K562 (cell line): ENCODE data around the gene ZNF829. TPM values are rescaled to one million over a fixed set of nuclear protein-coding genes. Genes with fewer than 3 reads are reported as not detected.

Experiments
- ATAC-seq: fragments of 200-7000 bp; cut with Tn5 transposase; 3 replicates; pipeline ENCODE4 v1.9.1; 2020; ENCODE audit warnings: moderate library complexity
- BruUV-seq: library from RNA; stranded (reverse); fragments of 400-500 nt; replicated peaks from 2 replicates; lab custom pipeline; 2021; lab: Mats Ljungman, UMichigan
- CTCF ChIA-PET: fragments of 300-600 bp; formaldehyde crosslinking; extraction: SDS; loops from one replicate; lab custom pipeline; 2021; ENCODE audit warnings: low intra/inter-chr PET ratio; lab: Yijun Ruan, JAX
- POLR2A ChIA-PET: fragments of 300-600, 350-650 bp; sonication (Branson Sonifier 250); formaldehyde crosslinking; extraction: SDS; loops from one replicate; lab custom pipeline; 2021; ENCODE audit warnings: antibody characterized with exemption, inconsistent platforms; lab: Yijun Ruan, JAX
- DNase-seq, 4 experiments: peaks; one replicate each; pipeline versions ENCODE4 v3.0.0 to v3.0.0-alpha.2; 2011 to 2018; ENCODE audit warnings: low spot score in 3 of 4, mixed read lengths in 3 of 4; ENCODE audit errors: extremely low read depth in 1 of 4
- FAIRE-seq: peaks from 2 replicates; lab custom pipeline; 2011; peaks lifted over from hg19 to GRCh38; lab: Jason Lieb, UNC
- H2AFZ ChIP-seq: 2 replicates; pipeline ENCODE4 v1.6.0; 2011; ENCODE audit warnings: low read depth, low read length, control low read depth, inconsistent platforms
- H3K27ac ChIP-seq: fragments of 200-600 bp; 3 replicates; pipeline ENCODE4 v1.8.0; 2011; ENCODE audit warnings: low read depth, mild to moderate bottlenecking, control low read depth, inconsistent platforms, low read length, moderate library complexity, mixed read lengths; ENCODE audit errors: extremely low read depth
- H3K27me3 ChIP-seq, 2 experiments: fragments of 300-600 bp in 1 of 2; 2 replicates in 1 of 2; 3 replicates in 1 of 2; pipeline versions ENCODE4 v1.6.0 to v1.8.0; 2011; ENCODE audit warnings: inconsistent platforms in 2 of 2, low read length in 2 of 2, mild to moderate bottlenecking in 1 of 2, mixed read lengths in 1 of 2, moderate library complexity in 1 of 2; ENCODE audit not compliant: control insufficient read depth in 2 of 2, insufficient read depth in 2 of 2
- H3K36me3 ChIP-seq: fragments of 300-600 bp; 3 replicates; pipeline ENCODE4 v1.8.0; 2011; ENCODE audit warnings: mild to moderate bottlenecking, low read length, inconsistent platforms; ENCODE audit not compliant: control insufficient read depth, insufficient read depth
- H3K4me1 ChIP-seq, 2 experiments: fragments of 200-600 bp in 1 of 2; replicated peaks in 1 of 2; 2 replicates in 1 of 2; 3 replicates in 1 of 2; pipeline versions ENCODE4 v1.5.1 to v1.8.0; 2011; ENCODE audit warnings: inconsistent platforms in 2 of 2, low read length in 2 of 2, mild to moderate bottlenecking in 1 of 2, mixed read lengths in 1 of 2, moderate library complexity in 1 of 2; ENCODE audit not compliant: control insufficient read depth in 2 of 2, insufficient read depth in 2 of 2
- H3K4me2 ChIP-seq: 2 replicates; pipeline ENCODE4 v1.6.1; 2011; ENCODE audit warnings: low read length, control low read depth, inconsistent platforms, mixed read lengths; ENCODE audit not compliant: insufficient read depth
- H3K4me3 ChIP-seq: fragments of 200-600 bp; sonication (generic), shearing (Covaris generic); 2 replicates; pipeline ENCODE4 v1.5.1; 2016; ENCODE audit warnings: control low read depth, inconsistent platforms
- H3K79me2 ChIP-seq: fragments of 200-600 bp; 3 replicates; pipeline ENCODE4 v1.8.0; 2011; ENCODE audit warnings: low read length, inconsistent platforms; ENCODE audit not compliant: control insufficient read depth, insufficient read depth
- H3K9ac ChIP-seq, 2 experiments: 2 replicates each; pipeline versions ENCODE4 v1.6.0 to v1.6.1; 2011; ENCODE audit warnings: low read depth in 2 of 2, low read length in 2 of 2, control low read depth in 1 of 2, inconsistent platforms in 1 of 2, mild to moderate bottlenecking in 1 of 2, mixed read lengths in 1 of 2; ENCODE audit not compliant: insufficient read depth in 1 of 2
- H3K9me1 ChIP-seq: one replicate; pipeline ENCODE4 v1.6.0; 2011; ENCODE audit warnings: inconsistent platforms, mild to moderate bottlenecking, low read length, moderate library complexity; ENCODE audit not compliant: control insufficient read depth, insufficient read depth
- H3K9me3 ChIP-seq: replicated peaks from 2 replicates; pipeline ENCODE4 v1.5.1; 2011; ENCODE audit warnings: low read depth, low read length, inconsistent platforms; ENCODE audit not compliant: control insufficient read depth, insufficient read depth
- H4K20me1 ChIP-seq: replicated peaks from 2 replicates; pipeline ENCODE4 v1.6.1; 2011; ENCODE audit warnings: low read length, inconsistent platforms, mixed read lengths; ENCODE audit not compliant: control insufficient read depth, insufficient read depth
- BCL6 ChIP-seq: fragments of 250-450 bp; sonication (Bioruptor Pico); IDR thresholded peaks from 2 replicates; pipeline ENCODE4 v1.4.0; 2020
- CCNT2 ChIP-seq: IDR thresholded peaks from 2 replicates; pipeline ENCODE4 v1.6.1; 2011; ENCODE audit warnings: borderline replicate concordance, low read depth, mild to moderate bottlenecking, moderate library complexity, mixed read lengths, low read length; ENCODE audit not compliant: insufficient read length; ENCODE audit errors: extremely low read depth
- CHD4 ChIP-seq: fragments of 200-600 bp; sonication (generic); IDR thresholded peaks from 3 replicates; pipeline ENCODE4 v1.6.1; 2012; ENCODE audit warnings: low read depth, mild to moderate bottlenecking, mixed read lengths, low read length, inconsistent platforms; ENCODE audit not compliant: insufficient read depth, insufficient replicate concordance, poor library complexity, severe bottlenecking
- E2F5 ChIP-seq: sonication (generic); formaldehyde crosslinking; IDR thresholded peaks from 2 replicates; pipeline ENCODE4 v1.8.0; 2022; ENCODE audit warnings: mild to moderate bottlenecking, missing genetic modification reagents
- EWSR1 ChIP-seq: fragments of 450-650 bp; IDR thresholded peaks from 2 replicates; pipeline ENCODE4 v1.6.1; 2018; ENCODE audit warnings: borderline replicate concordance, mild to moderate bottlenecking, low read depth, moderate library complexity; ENCODE audit not compliant: partially characterized antibody
- MTA3 ChIP-seq: fragments of 450-650 bp; formaldehyde crosslinking; IDR thresholded peaks from 2 replicates; pipeline ENCODE4 v1.6.1; 2017; ENCODE audit warnings: mild to moderate bottlenecking, borderline replicate concordance
- MYNN ChIP-seq, 2 experiments: sonication (generic); formaldehyde crosslinking in 1 of 2; IDR thresholded peaks; 2 replicates each; pipeline versions ENCODE4 v1.5.0 to v1.6.1; 2016 to 2020; ENCODE audit warnings: antibody characterized with exemption in 1 of 2, missing genetic modification reagents in 1 of 2
- NBN ChIP-seq: fragments of 450-650 bp; IDR thresholded peaks from 2 replicates; pipeline ENCODE4 v1.6.1; 2016; ENCODE audit warnings: low read depth, mild to moderate bottlenecking
- NFATC3 ChIP-seq: fragments of 450-650 bp; IDR thresholded peaks from 2 replicates; pipeline ENCODE4 v1.6.1; 2017; ENCODE audit warnings: mild to moderate bottlenecking
- NR2F6 ChIP-seq: fragments of 450-650 bp; formaldehyde crosslinking; IDR thresholded peaks from 2 replicates; pipeline ENCODE4 v1.4.0; 2020; ENCODE audit warnings: mild to moderate bottlenecking
- NR3C1 ChIP-seq: sonication (generic); formaldehyde crosslinking; IDR thresholded peaks from 2 replicates; pipeline ENCODE4 v1.8.1; 2022; ENCODE audit warnings: missing genetic modification reagents
- NUFIP1 ChIP-seq: fragments of 450-650 bp; IDR thresholded peaks from 2 replicates; pipeline ENCODE4 v1.6.1; 2018; ENCODE audit not compliant: partially characterized antibody
- PHF20 ChIP-seq: fragments of 450-650 bp; IDR thresholded peaks from 2 replicates; pipeline ENCODE4 v1.6.1; 2018; ENCODE audit not compliant: partially characterized antibody
- SIRT6 ChIP-seq: IDR thresholded peaks from one replicate; pipeline ENCODE4 v1.6.1; 2012; ENCODE audit warnings: low read depth, mild to moderate bottlenecking, control low read depth, inconsistent platforms, low read length, moderate library complexity
- TEAD4 ChIP-seq, 2 experiments: sonication (generic) in 1 of 2; formaldehyde crosslinking in 1 of 2; IDR thresholded peaks; 2 replicates each; pipeline versions ENCODE4 v1.6.1 to v1.8.0; 2012 to 2022; ENCODE audit warnings: borderline replicate concordance in 1 of 2, inconsistent platforms in 1 of 2, low read length in 1 of 2, mild to moderate bottlenecking in 1 of 2, missing genetic modification reagents in 1 of 2
- ZNF124 ChIP-seq: sonication (generic); formaldehyde crosslinking; IDR thresholded peaks from 2 replicates; pipeline ENCODE4 v1.8.1; 2022; ENCODE audit warnings: missing genetic modification reagents
- ZNF197 ChIP-seq: fragments of 200-800 bp; sonication (Bioruptor generic); IDR thresholded peaks from 2 replicates; pipeline ENCODE4 v1.6.1; 2016; ENCODE audit warnings: low read depth, missing genetic modification characterization, missing compliant biosample characterization
- WGBS: fragments of 100-300 bp; shearing (Covaris generic); methylation state at CpG from one replicate; pipeline ENCODE4 v1.1.6; 2016; ENCODE audit warnings: low coverage, mixed read lengths; ENCODE audit not compliant: insufficient coverage; ENCODE audit errors: missing lambda C conversion rate; 5-methylcytosine and 5-hydroxymethylcytosine counted together
- in situ Hi-C: fragments of 300-500 bp; cut with MboI; formaldehyde crosslinking; loops from 4 replicates; pipeline ENCODE4 v1.15.0; 2018; ENCODE audit warnings: inconsistent platforms, mixed read lengths
- intact Hi-C: fragments of 100-400 bp; cut with micrococcal nuclease; formaldehyde crosslinking; loops from 2 replicates; pipeline ENCODE4 v1.14.2; 2022
- polyA plus RNA-seq, 8 experiments: library from polyadenylated mRNA; depleted of rRNA in 4 of 8; stranded (reverse) in 5 of 8; unstranded in 3 of 8; fragments of >200 nt; fragmentation: Nextera tagmentation in 2 of 8; fragmentation: Illumina TruSeq in 1 of 8; extraction: Ambion mirVana in 2 of 8; extraction: Trizol in 1 of 8; gene quantifications; 2 replicates each; pipeline versions ENCODE4 v1.2.1 to v1.2.3, GENCODE V29; 2011 to 2014; ENCODE audit warnings: inconsistent platforms in 1 of 8, missing spikeins in 1 of 8
- total RNA-seq, 7 experiments: library from RNA; depleted of rRNA in 6 of 7; stranded (reverse); fragments of >200 nt in 6 of 7; fragmentation: Illumina TruSeq in 2 of 7; extraction: Trizol in 2 of 7; gene quantifications; 2 replicates each; pipeline versions ENCODE4 v1.2.1 to v1.2.3, GENCODE V29; 2011 to 2021; ENCODE audit warnings: low replicate concordance in 1 of 7
- TF ChIP-seq, protein P1 (sequence below): IDR thresholded peaks from 2 replicates; pipeline ENCODE4 v1.6.1; 2014; ENCODE audit warnings: antibody characterized with exemption

ZNF829 gene
- total and polyA plus RNA-seq, 9 of the 15 experiments (the other 6 are each of a cell fraction or from before 2014, with no cell fraction given), result 0.02 to 0.14 (median 0.06) TPM; not detected in 1

DNA sequence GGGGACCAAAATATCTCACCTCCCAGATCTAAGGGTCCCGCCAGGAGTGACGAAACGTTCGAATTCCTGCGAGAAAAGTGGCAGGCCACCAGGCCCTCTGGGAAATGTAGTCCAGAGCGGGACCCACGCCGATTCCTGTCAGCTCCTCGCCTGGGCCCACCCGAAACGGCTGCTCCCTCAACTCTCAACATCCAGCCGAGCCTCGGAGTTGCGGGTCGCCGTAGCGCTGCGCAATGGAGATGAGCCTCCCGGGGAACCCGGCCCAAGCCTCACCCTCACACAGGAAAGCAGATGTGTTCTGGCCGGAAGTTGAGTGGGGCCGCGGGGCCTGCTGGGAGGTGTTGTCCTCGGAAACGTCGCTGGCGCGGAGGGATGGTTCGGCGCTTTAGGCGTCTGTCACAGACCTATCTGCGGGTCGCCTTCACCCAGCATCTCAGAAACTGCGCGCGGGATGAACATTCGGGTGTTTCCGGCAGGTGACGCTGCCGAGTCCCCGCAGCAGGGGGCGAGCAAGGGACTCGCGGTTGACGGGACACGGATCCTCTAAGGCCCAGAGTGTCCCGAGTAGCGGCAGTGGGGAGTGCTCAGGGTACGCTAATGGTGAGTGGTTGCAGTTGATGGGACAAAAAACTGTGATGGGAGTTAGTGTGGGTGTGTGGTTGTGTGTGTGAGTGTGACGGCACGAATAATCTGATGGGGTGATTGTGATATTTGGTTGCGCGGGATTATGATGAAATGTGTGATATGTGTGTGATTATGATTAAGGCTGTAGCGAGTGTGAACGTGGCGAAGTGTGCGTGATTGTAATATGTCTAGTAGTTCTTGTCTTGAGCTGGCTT is at the start of gene ZNF829, which contains the start of gene ZNF568 (continued):
- no peak for TF ChIP-seq CCNT2
- TF ChIP-seq TEAD4 (IDR thresholded peaks at IDR 0.05; ENCODE audit: low read length), result no peak
- TF ChIP-seq TEAD4 (CRISPR knock-in tag; IDR thresholded peaks at IDR 0.05; ENCODE audit: borderline replicate concordance), result no peak
- TF ChIP-seq MYNN (IDR thresholded peaks at IDR 0.05), result no peak
- TF ChIP-seq MYNN (CRISPR knock-in tag; IDR thresholded peaks at IDR 0.05), result no peak
- TF ChIP-seq BCL6 (CRISPR knock-in tag), result no peak
- no peak for TF ChIP-seq NUFIP1
- TF ChIP-seq CHD4, result no peak

DNA sequence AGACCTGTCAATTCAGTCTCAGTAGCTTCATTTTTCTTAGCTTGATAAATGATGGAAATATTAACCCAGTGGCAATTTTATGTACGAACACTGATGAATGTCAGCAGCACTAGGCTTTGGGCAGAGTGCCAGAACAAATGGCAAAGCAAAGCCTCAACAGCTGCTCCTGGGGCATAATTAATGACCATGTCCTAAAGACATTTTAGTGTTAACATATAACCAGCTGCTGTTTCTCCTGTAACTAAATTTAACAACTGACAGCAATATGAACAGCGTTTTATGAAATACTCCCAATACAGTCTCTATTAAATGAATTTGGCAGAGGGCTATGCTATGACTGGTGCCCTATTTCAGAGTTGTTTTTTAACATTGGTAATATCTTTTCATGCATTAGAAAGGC is 47.2 kb upstream of the ZNF829 start:
- intact Hi-C loops (no loop called here), in situ Hi-C loops (no loop called here)
- Histone ChIP-seq H3K36me3 (no peaks in the 10 kb centered on the region), H4K20me1 (no peaks in the 10 kb centered on the region), H3K79me2 (no peaks in the 10 kb centered on the region), H3K4me2 (no peak overlapping the region), H3K9ac (no peak overlapping the region), H3K9me3 (no peaks in the 10 kb centered on the region), H2AFZ (no peak overlapping the region), H3K4me1 (no peaks in the 10 kb centered on the region), H3K4me3 (no peak overlapping the region), H3K27me3 (no peaks in the 10 kb centered on the region), H3K9me1 (no peaks in the 10 kb centered on the region), H3K27ac (no peak overlapping the region)
- DNase-seq, result no peak
- ATAC-seq, result no peak
- POLR2A ChIA-PET, result no interaction called here
- no TSS peak for BruUV-seq
- WGBS, result 0% methylated on average over 2 of the region's 2 CpGs
- FAIRE-seq, result no peak
- CTCF ChIA-PET, result no interaction called here
- TF ChIP-seq, protein P1, sequence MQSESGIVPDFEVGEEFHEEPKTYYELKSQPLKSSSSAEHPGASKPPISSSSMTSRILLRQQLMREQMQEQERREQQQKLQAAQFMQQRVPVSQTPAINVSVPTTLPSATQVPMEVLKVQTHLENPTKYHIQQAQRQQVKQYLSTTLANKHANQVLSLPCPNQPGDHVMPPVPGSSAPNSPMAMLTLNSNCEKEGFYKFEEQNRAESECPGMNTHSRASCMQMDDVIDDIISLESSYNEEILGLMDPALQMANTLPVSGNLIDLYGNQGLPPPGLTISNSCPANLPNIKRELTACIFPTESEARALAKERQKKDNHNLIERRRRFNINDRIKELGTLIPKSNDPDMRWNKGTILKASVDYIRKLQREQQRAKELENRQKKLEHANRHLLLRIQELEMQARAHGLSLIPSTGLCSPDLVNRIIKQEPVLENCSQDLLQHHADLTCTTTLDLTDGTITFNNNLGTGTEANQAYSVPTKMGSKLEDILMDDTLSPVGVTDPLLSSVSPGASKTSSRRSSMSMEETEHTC, result no peak
- no peak for TF ChIP-seq E2F5 (CRISPR knock-in tag)
- TF ChIP-seq NFATC3, result no peak
- no peak for TF ChIP-seq NR2F6 (CRISPR knock-in tag)
- TF ChIP-seq NBN, result no peak
- TF ChIP-seq SIRT6, result no peak
- no peak for TF ChIP-seq ZNF197
- no peak for TF ChIP-seq MTA3
- TF ChIP-seq EWSR1, result no peak
- no peak for TF ChIP-seq NR3C1 (CRISPR knock-in tag)
- no peak for TF ChIP-seq PHF20
- no peak for TF ChIP-seq ZNF124 (CRISPR knock-in tag)
